Activated CD4-positive, alpha-beta T cell treated with anti-CD3 and anti-CD28 coated beads, Interleukin-2, amount 50 U/mL, for 24 hours (primary cell): ENCODE measurements around the gene MESP2.

Experiments
- DNase-seq, 2 donors: peaks; one replicate each; pipeline ENCODE4 v3.0.0-alpha.2; 2020; ENCODE audit warnings: low read depth in 1 of 2, low spot score in 1 of 2

Gene MESP2, protein sequence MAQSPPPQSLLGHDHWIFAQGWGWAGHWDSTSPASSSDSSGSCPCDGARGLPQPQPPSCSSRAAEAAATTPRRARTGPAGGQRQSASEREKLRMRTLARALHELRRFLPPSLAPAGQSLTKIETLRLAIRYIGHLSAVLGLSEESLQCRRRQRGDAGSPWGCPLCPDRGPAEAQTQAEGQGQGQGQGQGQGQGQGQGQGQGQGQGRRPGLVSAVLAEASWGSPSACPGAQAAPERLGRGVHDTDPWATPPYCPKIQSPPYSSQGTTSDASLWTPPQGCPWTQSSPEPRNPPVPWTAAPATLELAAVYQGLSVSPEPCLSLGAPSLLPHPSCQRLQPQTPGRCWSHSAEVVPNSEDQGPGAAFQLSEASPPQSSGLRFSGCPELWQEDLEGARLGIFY

DNA sequence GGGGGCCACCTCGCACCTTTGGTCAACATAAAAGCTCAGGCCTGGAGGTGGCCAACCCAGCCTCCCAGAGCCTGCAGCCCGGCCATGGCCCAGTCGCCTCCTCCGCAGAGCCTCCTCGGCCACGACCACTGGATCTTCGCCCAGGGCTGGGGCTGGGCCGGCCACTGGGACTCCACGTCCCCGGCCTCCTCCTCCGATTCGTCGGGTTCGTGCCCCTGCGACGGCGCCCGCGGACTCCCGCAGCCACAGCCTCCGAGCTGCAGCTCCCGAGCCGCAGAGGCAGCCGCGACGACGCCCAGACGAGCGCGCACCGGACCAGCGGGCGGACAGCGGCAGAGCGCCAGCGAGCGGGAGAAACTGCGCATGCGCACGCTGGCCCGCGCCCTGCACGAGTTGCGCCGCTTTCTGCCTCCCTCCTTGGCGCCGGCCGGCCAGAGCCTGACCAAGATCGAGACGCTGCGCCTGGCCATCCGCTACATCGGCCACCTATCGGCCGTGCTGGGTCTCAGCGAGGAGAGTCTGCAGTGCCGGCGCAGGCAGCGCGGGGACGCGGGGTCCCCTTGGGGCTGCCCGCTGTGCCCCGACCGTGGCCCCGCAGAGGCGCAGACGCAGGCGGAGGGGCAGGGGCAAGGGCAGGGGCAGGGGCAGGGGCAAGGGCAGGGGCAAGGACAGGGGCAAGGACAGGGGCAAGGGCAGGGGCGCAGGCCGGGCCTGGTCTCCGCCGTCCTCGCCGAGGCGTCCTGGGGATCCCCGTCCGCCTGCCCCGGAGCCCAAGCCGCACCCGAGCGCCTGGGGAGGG, at the start of gene MESP2:
TSS of gene MESP2 (plus strand) at position 59 of the 799 bp plus-strand sequence. CDS start at position 85, 26 bp downstream.
- peak; percentile 11 to 30 for DNase-seq

DNA sequence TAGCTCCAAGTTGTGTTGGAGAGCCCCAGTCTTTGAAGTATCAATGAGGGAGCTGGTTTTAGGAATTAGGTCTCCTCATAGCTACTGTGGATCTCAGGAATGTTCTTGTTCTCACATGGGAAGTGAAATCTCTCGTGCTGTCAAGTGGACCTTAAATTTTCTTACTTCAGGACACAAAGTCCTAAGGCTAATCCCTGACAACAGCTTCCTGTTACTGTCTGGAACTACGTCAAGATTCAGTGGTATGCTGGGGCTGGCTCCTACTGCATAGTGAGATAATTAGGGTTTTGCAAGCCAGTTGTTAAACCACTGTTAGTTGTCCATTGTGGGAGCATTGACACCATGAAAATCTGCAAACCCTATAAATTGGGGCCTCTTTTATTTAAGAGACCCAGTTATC, 47.9 kb upstream of the MESP2 start:
- no peak for DNase-seq

DNA sequence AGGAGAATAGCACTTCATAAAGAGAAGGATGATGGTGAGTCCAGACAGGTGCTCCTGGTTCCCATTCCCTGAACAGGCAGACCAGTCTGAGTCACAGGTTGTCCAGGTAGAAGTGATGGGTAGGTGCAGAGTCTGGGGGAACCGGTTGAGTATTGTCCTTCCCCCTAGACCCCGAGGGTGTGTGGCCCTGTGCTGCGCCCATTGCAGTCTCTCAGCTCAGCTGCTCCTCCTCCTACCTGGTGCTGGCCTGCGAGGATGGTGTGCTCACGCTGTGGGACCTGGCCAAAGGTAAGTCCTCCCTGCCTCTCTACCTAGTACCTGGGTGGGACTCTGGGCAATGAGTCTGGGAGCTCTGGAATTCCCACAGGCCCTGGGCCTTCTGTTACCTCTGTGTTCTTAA, 44.9 kb upstream of the MESP2 start:
- no peak for DNase-seq

DNA sequence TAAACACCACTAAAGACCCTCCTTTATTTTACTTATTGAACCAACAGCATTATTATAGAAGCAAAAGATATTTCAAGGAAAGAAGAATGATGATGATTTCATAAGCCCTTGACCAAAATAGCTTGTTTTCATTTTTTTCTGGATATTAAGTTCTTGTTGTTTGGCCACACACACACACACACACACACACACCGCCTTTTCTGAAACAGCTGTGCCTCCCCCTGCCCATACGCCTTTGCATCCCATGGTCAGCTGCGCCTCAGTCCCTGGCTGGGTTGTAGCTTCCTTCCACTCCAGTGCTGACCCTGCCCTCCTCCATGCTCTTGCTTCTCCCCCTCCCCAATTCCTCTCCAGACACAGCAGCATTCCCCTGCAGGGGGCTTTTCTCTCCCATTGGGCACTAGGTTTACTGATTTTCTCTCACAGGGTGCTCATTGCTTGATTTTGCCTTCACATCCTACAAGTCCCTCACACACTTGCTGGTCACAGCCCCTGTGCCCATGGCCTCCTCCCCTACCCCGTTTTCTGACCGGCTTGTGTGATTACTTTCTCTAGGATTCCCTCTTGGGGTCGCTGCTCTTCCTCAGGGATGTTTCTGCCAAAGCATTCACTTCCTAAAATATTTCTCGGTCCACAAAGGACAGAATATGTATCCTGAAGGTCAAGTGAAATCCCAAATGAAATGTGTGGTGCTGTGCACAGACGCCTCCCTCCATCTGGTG, 43.5 kb upstream of the MESP2 start:
- DNase-seq: no peak

DNA sequence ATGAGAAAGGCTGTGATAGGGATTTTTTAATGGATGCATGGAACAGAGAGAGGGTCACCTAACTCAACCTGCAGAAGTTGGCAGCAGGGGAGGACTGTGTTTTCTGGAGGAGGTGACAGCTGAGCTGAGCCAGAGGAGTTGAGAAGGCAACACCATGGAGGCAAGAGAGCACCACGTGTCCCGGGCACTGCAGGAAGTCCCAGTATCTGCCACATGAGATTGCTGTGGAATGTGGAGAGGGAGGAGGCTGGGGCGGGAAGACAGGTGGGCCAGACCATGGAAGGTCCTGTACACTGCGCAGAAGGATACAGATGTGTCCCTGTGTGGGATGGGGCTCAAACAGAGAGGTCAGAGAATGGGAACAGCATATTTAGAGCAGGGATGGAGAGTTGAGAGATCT, 40.4 kb upstream of the MESP2 start:
- DNase-seq: no peak

DNA sequence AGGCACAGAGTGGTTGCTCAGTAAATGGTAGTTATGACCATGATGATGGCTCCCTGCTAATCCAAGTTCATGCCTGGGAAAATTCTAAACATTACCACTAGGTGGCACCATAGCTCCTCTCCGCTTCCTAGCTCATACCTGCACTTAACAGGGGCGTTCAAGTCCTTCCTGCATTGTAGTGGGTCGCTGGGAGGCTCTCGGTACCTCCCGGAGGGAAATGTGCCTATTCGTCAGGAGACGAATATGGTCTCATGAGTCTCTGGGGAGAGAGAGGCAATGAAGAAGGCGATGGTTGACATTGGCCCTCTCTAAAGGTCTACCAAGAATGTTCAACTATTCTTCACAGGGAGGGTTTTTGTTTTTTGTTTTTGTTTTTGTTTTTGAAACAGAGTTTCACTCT, 36.0 kb upstream of the MESP2 start:
- peak; percentile 15 to 49 for DNase-seq

DNA sequence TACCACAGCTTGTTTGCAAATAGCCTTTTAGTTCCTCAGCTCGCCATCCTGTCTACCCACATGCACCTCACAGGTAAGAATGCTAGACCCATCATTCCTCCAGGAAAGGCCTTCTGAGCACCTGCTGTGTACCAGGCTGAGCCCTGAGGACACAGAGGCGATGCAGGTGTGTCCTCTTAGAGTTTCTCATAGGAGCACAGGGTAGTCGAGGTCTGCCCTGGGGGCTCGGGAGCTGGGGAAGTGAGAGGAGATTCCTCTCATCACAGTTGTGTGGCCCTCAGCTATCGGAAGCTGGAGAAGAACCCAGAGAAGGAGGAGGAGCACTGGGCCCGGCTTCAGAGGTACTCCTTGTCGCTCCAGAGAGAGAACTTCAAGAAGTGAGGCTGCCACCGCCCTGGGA, 33.1 kb upstream of the MESP2 start:
- DNase-seq: no peak

DNA sequence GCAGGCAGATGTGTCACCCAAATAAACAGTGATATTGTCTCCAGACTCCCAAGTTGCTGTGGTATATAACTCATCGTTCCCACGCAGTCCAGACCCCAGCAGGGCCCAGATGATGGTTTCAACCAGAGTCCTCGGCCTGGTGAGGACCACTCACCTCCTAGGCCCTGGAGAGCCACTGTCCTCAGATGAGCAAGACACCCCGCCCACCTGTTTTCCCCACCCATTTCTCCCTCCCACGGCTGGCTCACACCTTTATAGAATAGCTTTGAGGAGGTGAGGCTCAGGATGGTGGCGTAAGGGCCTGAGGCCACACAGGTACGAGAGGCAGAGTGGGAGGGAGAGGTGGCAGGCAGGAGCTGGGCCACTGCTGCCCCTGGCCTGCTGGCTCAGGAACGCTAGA, 32.5 kb upstream of the MESP2 start:
- no peak for DNase-seq

DNA sequence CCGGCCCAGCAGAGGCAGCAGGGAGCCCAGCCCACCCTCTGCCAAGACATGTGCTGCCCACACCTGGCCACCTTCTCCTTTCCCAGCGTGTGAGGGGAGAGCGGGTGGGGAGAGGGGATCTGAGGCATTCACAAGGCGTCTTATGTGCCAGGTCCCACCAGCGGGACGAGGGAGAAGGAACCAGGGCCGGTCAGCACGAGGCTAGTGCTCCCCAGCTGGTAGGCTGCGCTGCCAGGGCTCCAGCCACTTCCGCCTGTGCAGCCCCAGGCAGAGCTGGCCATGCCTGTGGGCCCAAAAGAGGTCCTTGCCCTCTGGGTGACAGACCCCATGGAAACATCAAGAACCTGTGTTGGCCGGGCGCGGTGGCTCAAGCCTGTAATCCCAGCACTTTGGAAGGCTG, 31.0 kb upstream of the MESP2 start:
- no peak for DNase-seq

DNA sequence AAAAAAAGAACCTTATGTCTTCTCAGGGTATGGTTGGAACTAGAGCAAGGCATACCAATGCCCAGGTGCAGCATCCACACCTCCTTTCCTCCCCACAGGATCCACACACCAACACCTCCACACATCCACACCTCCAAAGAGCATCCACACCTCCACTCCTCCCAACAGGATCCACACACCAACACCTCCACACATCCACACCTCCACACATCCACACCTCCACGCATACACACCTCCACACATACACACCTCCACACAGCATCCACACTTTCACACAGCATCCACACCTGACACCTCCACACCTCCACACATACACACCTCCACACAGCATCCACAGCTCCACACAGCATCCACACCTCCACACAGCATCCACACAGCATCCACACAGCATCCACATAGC, 30.4 kb upstream of the MESP2 start:
- DNase-seq: no peak

DNA sequence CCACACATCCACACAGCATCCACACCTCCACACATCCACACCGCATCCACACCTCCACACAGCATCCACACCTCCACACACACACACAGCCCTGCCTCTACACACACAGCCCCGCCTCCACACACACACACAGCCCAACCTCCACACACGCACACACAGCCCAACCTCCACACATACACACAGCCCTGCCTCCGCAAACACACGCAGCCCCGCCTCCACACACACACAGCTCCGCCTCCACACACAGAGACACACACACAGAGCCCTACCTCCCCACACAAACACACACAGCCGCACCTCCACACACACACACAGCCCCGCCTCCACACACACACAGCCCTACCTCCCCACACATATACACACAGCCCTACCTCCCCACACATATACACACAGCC, 29.7 kb upstream of the MESP2 start:
- no peak for DNase-seq

DNA sequence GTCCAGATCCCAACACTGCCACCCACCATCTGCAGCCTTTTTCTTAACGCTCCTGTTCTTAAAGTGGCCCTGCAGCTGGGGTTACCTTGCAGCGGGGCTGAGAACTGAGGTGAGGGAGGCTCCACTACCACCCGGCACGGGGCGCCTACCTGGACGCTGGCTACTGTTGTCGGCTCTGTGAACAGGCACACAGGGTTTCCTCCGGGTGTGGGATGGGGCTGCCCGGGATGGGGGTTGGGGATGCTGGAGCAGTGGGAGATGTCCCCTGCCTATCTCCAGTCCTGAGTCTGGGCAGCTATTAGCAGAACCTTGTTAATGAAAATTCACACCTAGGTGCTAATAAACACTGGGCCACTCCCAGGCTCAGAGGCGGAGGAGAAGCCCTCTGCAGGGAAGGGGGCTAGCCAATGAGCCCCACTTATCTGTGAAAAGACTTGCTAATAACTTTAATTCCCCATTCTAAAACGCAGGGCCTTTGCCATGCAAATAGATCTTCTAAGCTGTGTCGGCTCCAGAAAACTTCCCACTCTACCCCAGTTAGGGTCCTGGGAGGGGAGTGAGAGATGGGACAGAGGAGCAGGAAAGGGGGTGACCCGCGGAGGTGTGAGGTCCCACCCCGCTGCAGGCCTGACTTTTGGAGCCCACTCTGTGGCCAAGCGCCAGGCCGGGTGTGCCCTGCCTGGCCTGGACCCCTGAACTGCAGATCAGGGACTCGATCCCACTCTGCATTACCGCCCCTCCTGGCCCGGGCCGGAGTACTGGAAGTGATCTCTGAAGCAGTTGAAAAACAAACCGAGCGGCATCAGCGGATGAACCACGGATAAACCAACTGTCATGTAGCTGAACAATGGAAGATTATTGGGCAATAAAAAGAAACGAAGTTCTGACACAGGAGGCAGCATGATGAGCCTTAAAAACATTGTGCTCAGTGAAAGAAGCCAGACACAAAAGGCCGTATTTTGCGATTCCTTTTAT, 28.1 kb upstream of the MESP2 start:
- no peak for DNase-seq

DNA sequence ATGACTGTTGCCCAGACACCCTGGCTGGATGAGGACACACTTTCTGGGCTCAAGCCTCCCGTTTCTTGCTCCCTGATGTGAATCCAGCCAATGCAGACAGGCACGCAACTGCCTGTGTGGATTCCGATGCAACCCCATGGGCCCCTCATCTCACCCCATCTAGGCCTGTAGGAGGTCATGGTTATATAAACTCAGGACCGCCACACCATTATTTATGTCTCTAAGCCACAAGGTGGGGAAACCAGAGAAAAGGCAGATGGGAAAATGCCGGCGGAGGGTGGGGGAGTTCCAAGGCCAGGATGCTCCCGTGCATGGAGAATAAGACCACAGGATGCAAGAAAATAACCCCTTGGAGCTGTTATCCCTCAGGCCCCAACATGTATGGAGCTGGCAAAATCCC, 27.1 kb upstream of the MESP2 start:
- no peak for DNase-seq

DNA sequence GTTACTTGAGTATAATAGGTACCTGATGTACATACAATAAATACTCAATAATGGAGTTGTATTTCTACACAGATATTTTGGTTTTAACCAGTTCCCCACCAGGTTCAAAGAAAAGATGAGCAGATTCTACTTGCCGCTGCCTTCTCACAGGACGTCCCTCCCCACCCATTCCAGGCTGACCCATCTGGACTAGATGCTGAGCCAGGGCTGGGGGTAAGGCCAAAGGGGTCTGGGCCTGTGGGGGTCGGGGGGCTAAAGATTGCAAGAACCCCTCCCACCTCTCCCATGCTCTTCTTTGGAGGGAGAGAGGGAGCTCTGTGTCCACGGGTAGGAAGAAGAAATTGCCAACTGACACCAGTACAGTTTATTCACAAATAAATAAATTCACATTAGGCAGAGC, 26.6 kb upstream of the MESP2 start:
- DNase-seq: no peak

DNA sequence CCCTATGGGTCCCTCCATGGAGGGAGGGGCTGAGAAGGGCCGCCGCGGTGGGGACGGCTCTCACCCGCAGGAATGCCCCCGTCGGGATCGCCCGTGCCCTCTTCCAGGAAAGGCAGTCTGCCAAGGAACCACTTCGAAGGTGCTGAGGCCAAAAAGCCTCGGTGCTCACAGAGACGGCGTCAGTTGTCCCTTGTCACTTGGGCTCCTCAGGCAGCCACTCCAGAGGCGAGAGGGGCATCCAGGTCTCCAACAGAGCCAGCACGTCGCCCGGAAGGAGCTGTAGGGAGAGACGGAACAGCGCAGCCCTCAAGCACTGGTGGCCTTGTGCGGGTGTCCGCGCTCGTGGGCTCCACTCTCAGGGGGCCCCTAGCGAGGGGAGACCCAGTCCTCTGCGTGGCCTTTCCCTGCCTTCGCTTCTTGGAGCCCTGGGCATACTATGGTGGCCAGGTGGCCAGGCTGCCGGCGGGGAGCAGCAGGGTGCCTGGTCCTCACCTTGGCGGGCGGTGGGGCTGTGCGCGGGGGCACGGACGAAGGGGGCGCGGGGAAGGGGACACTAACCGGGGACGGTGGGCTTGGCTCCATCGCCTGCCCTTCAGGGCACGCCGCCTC, 26.1 kb upstream of the MESP2 start:
- no peak for DNase-seq

DNA sequence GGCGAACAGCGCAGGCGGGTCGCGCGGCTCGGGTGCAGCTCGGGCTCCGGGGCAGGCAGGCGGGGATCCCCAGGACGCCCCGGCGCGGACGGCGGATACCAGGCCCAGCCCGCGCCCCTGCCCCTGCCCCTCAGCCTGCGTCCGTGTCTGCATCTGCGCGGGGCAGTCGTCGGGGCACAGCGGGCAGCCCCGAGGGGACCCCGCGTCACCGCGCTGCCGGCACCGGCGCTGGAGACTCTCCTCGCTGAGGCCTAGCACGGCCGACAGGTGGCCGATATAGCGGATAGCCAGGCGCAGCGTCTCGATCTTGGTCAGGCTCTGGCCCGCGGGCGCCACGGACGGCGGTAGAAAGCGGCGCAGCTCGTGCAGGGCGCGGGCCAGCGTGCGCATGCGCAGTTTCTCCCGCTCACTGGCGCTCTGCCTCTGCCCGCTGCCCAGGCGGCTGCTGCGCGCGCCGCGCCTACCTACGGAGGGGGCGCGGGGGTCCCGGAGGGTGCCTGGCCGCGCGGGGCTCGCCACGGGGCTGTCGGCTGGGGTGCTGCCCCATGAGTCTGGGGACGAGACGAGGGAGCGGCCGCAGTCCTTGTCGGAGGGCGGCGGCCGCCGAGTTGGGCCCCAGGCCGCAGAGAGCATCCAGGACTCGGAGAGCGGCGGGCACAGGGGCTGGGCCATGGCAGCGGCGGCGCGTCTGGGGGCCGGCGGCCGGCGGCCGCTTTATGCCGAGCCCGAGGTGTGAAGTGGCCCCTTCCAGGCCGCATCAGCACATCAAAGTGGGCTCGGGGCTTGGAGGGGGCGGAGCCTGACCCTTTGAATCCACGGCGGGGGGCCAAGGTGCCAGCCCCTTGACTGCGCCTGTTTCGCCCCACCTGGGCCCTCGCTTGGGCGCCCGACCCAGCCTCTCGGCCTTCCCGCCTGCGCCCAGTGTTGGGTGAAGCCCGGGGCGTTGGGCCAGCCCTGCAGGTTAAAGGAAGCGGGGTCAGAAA, 25.3 kb upstream of the MESP2 start, which contains the start of gene MESP1:
TSS of gene MESP1 (minus strand) at position 690 of the 983 bp plus-strand sequence. CDS start at position 672, 18 bp downstream.
- DNase-seq: peak; percentile 76 to 78

DNA sequence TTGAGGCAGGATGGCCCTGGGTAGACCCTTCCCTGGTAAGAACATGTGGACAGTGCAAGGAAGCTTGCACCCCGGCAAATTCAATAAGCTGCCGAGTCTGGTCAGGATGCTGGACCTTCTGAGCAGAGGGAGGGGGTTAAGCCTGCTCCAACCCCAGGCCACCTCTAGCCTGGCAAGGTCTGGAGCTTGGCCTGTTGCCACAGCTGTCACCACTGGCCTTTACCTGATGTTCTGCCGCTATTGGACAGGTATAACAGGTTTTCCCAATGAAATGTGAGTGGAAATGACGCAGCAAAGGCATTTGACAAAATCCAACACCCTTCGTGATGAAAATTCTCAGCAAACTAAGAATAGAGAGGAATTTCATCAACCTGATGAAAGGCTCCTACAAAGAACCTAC, 24.4 kb upstream of the MESP2 start:
- DNase-seq: no peak

DNA sequence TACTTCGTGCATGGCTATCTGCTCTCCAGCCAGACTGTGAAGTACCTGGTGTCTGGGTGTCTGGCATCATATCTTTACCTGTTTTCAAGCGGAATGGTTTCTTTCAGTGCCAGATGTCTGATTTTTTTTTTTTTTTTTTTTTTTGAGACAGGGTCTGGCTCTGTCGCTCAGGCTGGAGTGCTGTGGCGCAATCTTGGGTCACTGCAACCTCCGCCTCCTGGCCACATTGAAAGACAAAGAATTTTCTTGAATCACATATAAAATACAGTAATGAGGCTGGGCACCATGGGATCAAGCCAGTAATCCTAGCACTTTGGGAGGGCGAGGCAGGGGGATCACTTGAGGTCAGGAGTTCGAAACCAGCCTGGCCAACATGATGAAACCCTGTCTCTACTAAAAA, 22.3 kb upstream of the MESP2 start:
- DNase-seq: no peak
